BLaER1 (cell line): ENCODE measurements around the gene BICD2.

Source experiments
- H3K27ac ChIP-seq: shearing (Covaris generic); formaldehyde crosslinking; 2 replicates; pipeline ENCODE4 v1.8.1; 2022
- H3K27me3 ChIP-seq: shearing (Covaris generic); formaldehyde crosslinking; 2 replicates; pipeline ENCODE4 v1.8.1; 2022
- H3K36me3 ChIP-seq: shearing (Covaris generic); formaldehyde crosslinking; 2 replicates; pipeline ENCODE4 v1.8.1; 2022
- H3K4me1 ChIP-seq: shearing (Covaris generic); formaldehyde crosslinking; 2 replicates; pipeline ENCODE4 v1.8.1; 2022
- H3K4me2 ChIP-seq: shearing (Covaris generic); formaldehyde crosslinking; 2 replicates; pipeline ENCODE4 v1.8.1; 2022
- H3K4me3 ChIP-seq: shearing (Covaris generic); formaldehyde crosslinking; 2 replicates; pipeline ENCODE4 v1.8.1; 2022
- H3K9ac ChIP-seq: shearing (Covaris generic); formaldehyde crosslinking; 2 replicates; pipeline ENCODE4 v1.8.1; 2022
- H3K9me3 ChIP-seq: shearing (Covaris generic); formaldehyde crosslinking; 2 replicates; pipeline ENCODE4 v1.8.1; 2022
- H4K20me1 ChIP-seq: shearing (Covaris generic); formaldehyde crosslinking; 2 replicates; pipeline ENCODE4 v1.8.1; 2022
- Cebpa-rat ChIP-seq: shearing (Covaris generic); IDR thresholded peaks from 2 replicates; pipeline ENCODE4 v1.8.1; 2022

Gene BICD2

DNA sequence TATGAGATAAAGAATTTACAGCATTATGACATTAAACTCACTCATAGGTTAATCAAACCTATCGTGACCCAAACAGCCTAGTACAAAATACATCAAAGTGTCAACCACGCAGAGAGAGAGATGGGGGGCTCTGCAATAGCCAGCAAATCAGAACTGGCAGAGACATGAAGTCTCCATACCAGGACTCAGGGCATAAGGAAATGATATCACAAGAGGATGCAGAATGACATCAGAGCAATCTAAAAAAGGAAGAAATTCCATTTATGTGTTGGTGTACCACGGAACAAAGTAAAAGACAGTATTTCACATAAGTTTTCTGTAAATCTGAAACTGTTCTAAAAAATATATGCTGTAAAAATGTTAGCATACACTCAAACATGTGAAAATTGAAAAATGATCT is 24.6 kb downstream of the BICD2 start:
- no peak overlapping the region for H3K9ac ChIP-seq
- H3K4me2 ChIP-seq = peak overlapping the region; percentile 73
- no peaks in the 10 kb centered on the region for H3K27me3 ChIP-seq
- no peak overlapping the region; the same call in 1 of the 2 replicates for H3K27ac ChIP-seq
- peaks cover 93% of the 10 kb centered on the region for H4K20me1 ChIP-seq
- H3K4me3 ChIP-seq = no peak overlapping the region
- peaks cover 14% of the 10 kb centered on the region; the same call in 1 of the 2 replicates for H3K36me3 ChIP-seq
- no peaks in the 10 kb centered on the region for H3K9me3 ChIP-seq
- peaks cover 73% of the 10 kb centered on the region for H3K4me1 ChIP-seq
- TF ChIP-seq Cebpa-rat = no peak

- peaks cover 93% of the 10 kb centered on the region for H4K20me1 ChIP-seq
- H3K4me1 ChIP-seq = peaks cover 73% of the 10 kb centered on the region
- H3K27ac ChIP-seq = 0 out of 2 replicates have a peak overlapping the region, but pooled peaks have one; percentile 10
Measured at GRCh38 chr9:92739346-92739970, 25.2 kb downstream of the BICD2 start.

DNA sequence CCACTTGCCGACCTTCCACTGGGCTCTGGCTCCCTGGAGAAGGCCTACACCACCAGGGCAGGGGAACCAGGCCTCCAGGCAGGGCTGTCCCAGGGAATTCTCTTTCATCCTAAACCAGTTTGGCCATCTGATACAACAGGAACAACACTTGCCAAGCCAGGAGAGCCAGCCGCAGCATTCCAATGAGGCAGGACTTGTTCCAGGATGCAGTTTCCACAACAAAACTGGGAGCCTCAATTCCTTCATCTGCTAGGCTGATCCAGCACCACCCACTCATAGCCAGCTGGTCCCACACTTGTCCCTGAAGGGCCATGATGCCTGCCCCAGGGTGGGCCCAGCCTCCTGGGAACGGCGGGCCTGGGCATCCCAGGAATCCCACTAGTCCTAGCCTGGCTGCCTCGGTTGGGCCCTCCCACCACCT is 26.0 kb downstream of the BICD2 start:
- no peak overlapping the region for H3K4me3 ChIP-seq
- no peak for TF ChIP-seq Cebpa-rat
- H3K27me3 ChIP-seq = no peaks in the 10 kb centered on the region
- H3K9me3 ChIP-seq = 0 out of 2 replicates have a peak, but pooled peaks cover 2% of the 10 kb centered on the region
- peaks cover 14% of the 10 kb centered on the region; the same call in 1 of the 2 replicates for H3K36me3 ChIP-seq
- peaks cover 74% of the 10 kb centered on the region for H3K4me1 ChIP-seq
- no peak overlapping the region for H3K4me2 ChIP-seq
- H4K20me1 ChIP-seq = peaks cover 86% of the 10 kb centered on the region
- no peak overlapping the region for H3K9ac ChIP-seq
- H3K27ac ChIP-seq = peak overlapping the region; percentile 10; the same call in 1 of the 2 replicates

More at GRCh38 chr9:92739346-92739970, 25.2 kb downstream of the BICD2 start:
- Histone ChIP-seq H3K4me2 (peak overlapping the region; percentile 73), H3K36me3 (peaks cover 14% of the 10 kb centered on the region; the same call in 1 of the 2 replicates), H3K27me3 (no peaks in the 10 kb centered on the region), H3K9me3 (no peaks in the 10 kb centered on the region), H3K9ac (no peak overlapping the region), H3K4me3 (no peak overlapping the region)
- no peak for TF ChIP-seq Cebpa-rat

- H3K4me2 ChIP-seq = 0 out of 2 replicates have a peak overlapping the region, but pooled peaks have one; percentile 11
- peaks cover 14% of the 10 kb centered on the region; the same call in 1 of the 2 replicates for H3K36me3 ChIP-seq
- peaks cover 2% of the 10 kb centered on the region; the same call in 1 of the 2 replicates for H3K9me3 ChIP-seq
- no peak overlapping the region for H3K9ac ChIP-seq
- H3K27ac ChIP-seq = 0 out of 2 replicates have a peak overlapping the region, but pooled peaks have one; percentile 10
- H4K20me1 ChIP-seq = peaks cover 83% of the 10 kb centered on the region
- H3K4me3 ChIP-seq = no peak overlapping the region
- no peaks in the 10 kb centered on the region for H3K27me3 ChIP-seq
- H3K4me1 ChIP-seq = peaks cover 71% of the 10 kb centered on the region
- TF ChIP-seq Cebpa-rat = no peak
Measured at GRCh38 chr9:92737611-92738299, 26.9 kb downstream of the BICD2 start.

DNA sequence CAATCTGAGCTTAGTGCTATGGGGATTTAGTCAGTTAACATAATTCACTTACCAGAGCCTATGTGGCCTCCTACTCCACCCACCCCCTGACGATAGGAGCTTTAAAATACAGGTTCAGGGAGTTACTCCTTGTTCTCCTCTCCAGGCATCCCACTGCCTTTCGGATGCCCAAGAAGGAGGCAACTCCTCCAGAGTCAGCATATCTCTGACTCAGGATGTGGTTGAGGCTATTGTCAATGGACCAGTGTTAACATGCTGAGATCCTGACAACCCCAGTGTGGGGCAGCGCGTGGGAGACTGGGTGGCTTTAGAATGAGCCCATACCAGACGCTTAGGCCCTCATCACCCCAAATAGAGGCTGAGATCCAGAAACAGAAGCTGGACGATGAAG is 27.4 kb downstream of the BICD2 start:
- Histone ChIP-seq H3K27me3 (no peaks in the 10 kb centered on the region), H3K9me3 (peaks cover 2% of the 10 kb centered on the region; the same call in 1 of the 2 replicates), H3K27ac (no peak overlapping the region), H4K20me1 (peaks cover 83% of the 10 kb centered on the region), H3K9ac (no peak overlapping the region), H3K4me3 (no peak overlapping the region), H3K4me1 (peaks cover 71% of the 10 kb centered on the region), H3K36me3 (peaks cover 14% of the 10 kb centered on the region; the same call in 1 of the 2 replicates), H3K4me2 (no peak overlapping the region)
- no peak for TF ChIP-seq Cebpa-rat

DNA sequence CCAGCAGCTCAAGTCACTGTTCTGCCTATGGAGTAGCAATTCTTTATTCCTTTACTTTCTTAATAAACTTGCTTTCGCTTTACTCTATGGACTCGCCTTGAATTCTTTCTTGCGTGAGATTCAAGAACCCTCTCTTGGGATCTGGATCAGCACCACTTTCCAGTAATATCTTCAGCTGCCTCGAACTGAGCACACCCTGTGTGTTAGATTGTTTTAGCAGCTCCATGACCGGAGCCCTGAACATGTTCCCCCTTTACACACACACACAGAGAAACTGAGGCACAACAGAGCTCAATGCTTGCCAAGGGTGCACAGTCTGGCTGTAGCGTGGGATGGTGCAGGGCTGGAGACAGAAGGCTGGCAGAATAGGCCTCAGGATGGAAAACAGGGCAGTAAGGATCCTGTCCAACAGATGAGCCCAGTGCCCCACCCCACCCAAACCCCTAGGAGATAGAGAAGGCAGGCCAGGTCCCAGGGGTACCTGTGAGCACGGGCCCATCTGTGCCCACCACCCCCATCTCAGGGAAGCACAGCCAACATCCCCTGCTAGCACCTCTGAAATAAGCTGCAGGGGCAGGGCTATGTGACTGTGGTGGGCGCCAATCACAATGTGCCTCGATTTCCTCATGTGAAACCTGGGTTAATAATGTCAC is 27.9 kb downstream of the BICD2 start:
- Histone ChIP-seq H3K27me3 (no peaks in the 10 kb centered on the region), H3K4me3 (no peak overlapping the region), H3K9ac (no peak overlapping the region), H3K4me2 (no peak overlapping the region), H3K9me3 (peaks cover 2% of the 10 kb centered on the region; the same call in 1 of the 2 replicates), H3K4me1 (peaks cover 71% of the 10 kb centered on the region), H3K27ac (no peak overlapping the region), H3K36me3 (peaks cover 14% of the 10 kb centered on the region; the same call in 1 of the 2 replicates), H4K20me1 (peaks cover 86% of the 10 kb centered on the region)
- no peak for TF ChIP-seq Cebpa-rat

- Histone ChIP-seq H3K4me2 (peak overlapping the region; percentile 10; the same call in 1 of the 2 replicates), H4K20me1 (peaks cover 88% of the 10 kb centered on the region), H3K36me3 (peaks cover 14% of the 10 kb centered on the region; the same call in 1 of the 2 replicates), H3K9ac (no peak overlapping the region), H3K4me1 (peaks cover 71% of the 10 kb centered on the region), H3K27me3 (no peaks in the 10 kb centered on the region), H3K4me3 (no peak overlapping the region), H3K9me3 (peaks cover 2% of the 10 kb centered on the region; the same call in 1 of the 2 replicates), H3K27ac (0 out of 2 replicates have a peak overlapping the region, but pooled peaks have one; percentile 14)
- no peak for TF ChIP-seq Cebpa-rat
Measured at GRCh38 chr9:92735636-92736562, 28.7 kb downstream of the BICD2 start.

- H3K4me2 ChIP-seq = peak overlapping the region; percentile 10; the same call in 1 of the 2 replicates
- H3K36me3 ChIP-seq = peaks cover 14% of the 10 kb centered on the region; the same call in 1 of the 2 replicates
- H3K9ac ChIP-seq = no peak overlapping the region
- 0 out of 2 replicates have a peak overlapping the region, but pooled peaks have one; percentile 14 for H3K27ac ChIP-seq
- H3K27me3 ChIP-seq = no peaks in the 10 kb centered on the region
- peaks cover 2% of the 10 kb centered on the region; the same call in 1 of the 2 replicates for H3K9me3 ChIP-seq
- peaks cover 90% of the 10 kb centered on the region for H4K20me1 ChIP-seq
- peaks cover 72% of the 10 kb centered on the region for H3K4me1 ChIP-seq
- no peak for TF ChIP-seq Cebpa-rat
- no peak overlapping the region for H3K4me3 ChIP-seq
Measured at GRCh38 chr9:92734931-92735635, 29.6 kb downstream of the BICD2 start.
